ENCODE measurements around the gene JMJD1C.

JMJD1C gene

DNA sequence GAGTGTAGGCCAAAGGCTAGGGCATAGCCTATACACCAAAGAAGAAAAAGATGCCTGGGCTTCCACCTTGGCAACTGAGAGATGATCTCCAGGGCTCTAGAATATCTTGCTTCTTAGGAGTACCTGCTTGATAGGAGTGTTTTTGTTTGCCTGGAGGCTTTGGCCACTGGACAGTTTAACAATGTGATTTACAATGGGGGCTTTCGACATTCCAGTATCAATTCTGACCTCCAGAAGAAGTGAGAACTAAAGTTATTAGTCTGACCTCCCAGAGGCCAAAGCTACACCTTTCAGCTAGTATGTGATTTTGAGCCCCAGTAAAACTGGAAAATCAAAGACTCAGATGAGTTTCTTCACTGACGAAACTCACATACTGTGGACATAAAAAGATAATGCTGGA, 96.1 kb downstream of the JMJD1C start:
- H3K23ac ChIP-seq (ENCODE audit: low read length in 2 of 2): no peak overlapping the region
- H3K14ac ChIP-seq (ENCODE audit: low read length in 2 of 2): no peak overlapping the region
- no peak overlapping the region for H4K91ac ChIP-seq (ENCODE audit: low read length)
- no peak overlapping the region for H3K4me3 ChIP-seq (ENCODE audit: insufficient read depth in 1 of 2, low read depth in 1 of 2, low read length in 2 of 2)
- H3K27ac ChIP-seq (ENCODE audit: low read length, poor library complexity, severe bottlenecking): no peak overlapping the region
- H3K9ac ChIP-seq (ENCODE audit: low read length): no peak overlapping the region
- H2BK12ac ChIP-seq (ENCODE audit: low read length in 2 of 2): no peak overlapping the region
- DNase-seq: no peak
- H3K4me1 ChIP-seq (ENCODE audit: control insufficient read depth, insufficient read depth, low read depth, low read length): peaks cover 1% of the 10 kb centered on the region
- no peak overlapping the region for H2AFZ ChIP-seq (ENCODE audit: low read depth, low read length)
- 88% methylated on average over 2 of the region's 2 CpGs for WGBS
- H2AK5ac ChIP-seq (ENCODE audit: low read length, severe bottlenecking): no peak overlapping the region
- no peak overlapping the region for H2BK15ac ChIP-seq (ENCODE audit: low read depth, poor library complexity, severe bottlenecking)
- H3K27me3 ChIP-seq (ENCODE audit: control insufficient read depth in 1 of 2, insufficient read depth in 1 of 2, low read length in 2 of 2): no peaks in the 10 kb centered on the region
- H3K79me1 ChIP-seq (replicated peaks; ENCODE audit: low read length, poor library complexity, severe bottlenecking): peaks cover 17% of the 10 kb centered on the region
- H3K36me3 ChIP-seq (ENCODE audit: control insufficient read depth in 1 of 2, insufficient read depth in 2 of 2, low read depth in 1 of 2, low read length in 2 of 2): no peaks in the 10 kb centered on the region
- H3K18ac ChIP-seq (ENCODE audit: low read depth in 1 of 2, low read length in 2 of 2): no peak overlapping the region
- H2BK120ac ChIP-seq (ENCODE audit: low read depth, low read length): no peak overlapping the region
- H3K4me2 ChIP-seq (ENCODE audit: low read length, poor library complexity, severe bottlenecking): no peak overlapping the region
- H3K9me3 ChIP-seq (ENCODE audit: control insufficient read depth, low read length): no peaks in the 10 kb centered on the region
- H3K4ac ChIP-seq (ENCODE audit: low read depth in 1 of 2, low read length in 2 of 2): no peak overlapping the region
- no peak overlapping the region for H4K8ac ChIP-seq (ENCODE audit: low read length)
- no peak overlapping the region for H2BK5ac ChIP-seq (ENCODE audit: low read depth, low read length, poor library complexity, severe bottlenecking)

- Histone ChIP-seq H2BK5ac (ENCODE audit: low read depth, low read length, poor library complexity, severe bottlenecking) (no peak overlapping the region), H3K27ac (ENCODE audit: low read length, poor library complexity, severe bottlenecking) (no peak overlapping the region), H2AFZ (ENCODE audit: low read depth, low read length) (no peak overlapping the region), H2BK15ac (ENCODE audit: low read depth, poor library complexity, severe bottlenecking) (no peak overlapping the region), H3K4me3 (ENCODE audit: insufficient read depth in 1 of 2, low read depth in 1 of 2, low read length in 2 of 2) (no peak overlapping the region), H3K79me1 (replicated peaks; ENCODE audit: low read length, poor library complexity, severe bottlenecking) (peaks cover 26% of the 10 kb centered on the region), H3K4me1 (ENCODE audit: control insufficient read depth, insufficient read depth, low read depth, low read length) (peaks cover 1% of the 10 kb centered on the region), H3K14ac (ENCODE audit: low read length in 2 of 2) (no peak overlapping the region), H3K4me2 (ENCODE audit: low read length, poor library complexity, severe bottlenecking) (no peak overlapping the region), H3K4ac (ENCODE audit: low read depth in 1 of 2, low read length in 2 of 2) (no peak overlapping the region), H3K36me3 (ENCODE audit: control insufficient read depth in 1 of 2, insufficient read depth in 2 of 2, low read depth in 1 of 2, low read length in 2 of 2) (no peaks in the 10 kb centered on the region), H4K8ac (ENCODE audit: low read length) (no peak overlapping the region), H2BK12ac (ENCODE audit: low read length in 2 of 2) (no peak overlapping the region), H3K27me3 (ENCODE audit: control insufficient read depth in 1 of 2, insufficient read depth in 1 of 2, low read length in 2 of 2) (no peaks in the 10 kb centered on the region), H3K9ac (ENCODE audit: low read length) (no peak overlapping the region), H2BK120ac (ENCODE audit: low read depth, low read length) (no peak overlapping the region), H3K18ac (ENCODE audit: low read depth in 1 of 2, low read length in 2 of 2) (no peak overlapping the region), H3K9me3 (ENCODE audit: control insufficient read depth, low read length) (no peaks in the 10 kb centered on the region), H4K91ac (ENCODE audit: low read length) (no peak overlapping the region), H2AK5ac (ENCODE audit: low read length, severe bottlenecking) (no peak overlapping the region), H3K23ac (ENCODE audit: low read length in 2 of 2) (no peak overlapping the region)
- WGBS: 98% methylated on average over 4 of the region's 4 CpGs
- DNase-seq: no peak
These were observed 97.4 kb downstream of the JMJD1C start for GRCh38 chr10:63368365-63368764.

DNA sequence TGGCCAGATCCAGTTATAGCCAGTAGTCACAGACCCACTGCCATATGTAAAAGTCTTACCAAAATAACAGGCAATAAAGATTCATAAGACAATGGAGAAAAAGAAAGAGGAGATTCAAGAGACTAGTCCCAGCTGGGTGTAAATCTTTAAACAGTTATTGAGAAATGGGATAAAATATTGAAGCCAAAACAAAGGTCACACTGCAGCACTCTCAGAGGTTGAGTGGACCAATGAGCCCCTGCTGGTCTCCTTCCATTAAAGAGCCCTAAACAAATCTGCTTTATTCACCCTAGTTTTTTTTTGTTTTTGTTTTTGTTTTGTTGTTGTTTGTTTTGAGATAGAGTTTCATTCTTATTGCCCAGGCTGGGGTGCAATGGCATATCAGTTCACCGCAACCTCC, 98.8 kb downstream of the JMJD1C start:
- Histone ChIP-seq H3K4me1 (ENCODE audit: control insufficient read depth, insufficient read depth, low read depth, low read length) (peaks cover 1% of the 10 kb centered on the region), H3K4me2 (ENCODE audit: low read length, poor library complexity, severe bottlenecking) (no peak overlapping the region), H3K18ac (ENCODE audit: low read depth in 1 of 2, low read length in 2 of 2) (no peak overlapping the region), H3K9me3 (ENCODE audit: control insufficient read depth, low read length) (no peaks in the 10 kb centered on the region), H2BK12ac (ENCODE audit: low read length in 2 of 2) (no peak overlapping the region), H3K23ac (ENCODE audit: low read length in 2 of 2) (no peak overlapping the region), H3K9ac (ENCODE audit: low read length) (no peak overlapping the region), H4K8ac (ENCODE audit: low read length) (no peak overlapping the region), H3K4me3 (ENCODE audit: insufficient read depth in 1 of 2, low read depth in 1 of 2, low read length in 2 of 2) (no peak overlapping the region), H2AK5ac (ENCODE audit: low read length, severe bottlenecking) (no peak overlapping the region), H3K36me3 (ENCODE audit: control insufficient read depth in 1 of 2, insufficient read depth in 2 of 2, low read depth in 1 of 2, low read length in 2 of 2) (no peaks in the 10 kb centered on the region), H2AFZ (ENCODE audit: low read depth, low read length) (no peak overlapping the region), H2BK5ac (ENCODE audit: low read depth, low read length, poor library complexity, severe bottlenecking) (no peak overlapping the region), H3K27me3 (ENCODE audit: control insufficient read depth in 1 of 2, insufficient read depth in 1 of 2, low read length in 2 of 2) (no peaks in the 10 kb centered on the region), H3K79me1 (replicated peaks; ENCODE audit: low read length, poor library complexity, severe bottlenecking) (peaks cover 25% of the 10 kb centered on the region), H2BK120ac (ENCODE audit: low read depth, low read length) (no peak overlapping the region), H3K27ac (ENCODE audit: low read length, poor library complexity, severe bottlenecking) (no peak overlapping the region), H2BK15ac (ENCODE audit: low read depth, poor library complexity, severe bottlenecking) (no peak overlapping the region), H3K14ac (ENCODE audit: low read length in 2 of 2) (no peak overlapping the region), H4K91ac (ENCODE audit: low read length) (no peak overlapping the region), H3K4ac (ENCODE audit: low read depth in 1 of 2, low read length in 2 of 2) (no peak overlapping the region)
- 100% methylated on average over 1 of the region's 1 CpG for WGBS
- no peak for DNase-seq

DNA sequence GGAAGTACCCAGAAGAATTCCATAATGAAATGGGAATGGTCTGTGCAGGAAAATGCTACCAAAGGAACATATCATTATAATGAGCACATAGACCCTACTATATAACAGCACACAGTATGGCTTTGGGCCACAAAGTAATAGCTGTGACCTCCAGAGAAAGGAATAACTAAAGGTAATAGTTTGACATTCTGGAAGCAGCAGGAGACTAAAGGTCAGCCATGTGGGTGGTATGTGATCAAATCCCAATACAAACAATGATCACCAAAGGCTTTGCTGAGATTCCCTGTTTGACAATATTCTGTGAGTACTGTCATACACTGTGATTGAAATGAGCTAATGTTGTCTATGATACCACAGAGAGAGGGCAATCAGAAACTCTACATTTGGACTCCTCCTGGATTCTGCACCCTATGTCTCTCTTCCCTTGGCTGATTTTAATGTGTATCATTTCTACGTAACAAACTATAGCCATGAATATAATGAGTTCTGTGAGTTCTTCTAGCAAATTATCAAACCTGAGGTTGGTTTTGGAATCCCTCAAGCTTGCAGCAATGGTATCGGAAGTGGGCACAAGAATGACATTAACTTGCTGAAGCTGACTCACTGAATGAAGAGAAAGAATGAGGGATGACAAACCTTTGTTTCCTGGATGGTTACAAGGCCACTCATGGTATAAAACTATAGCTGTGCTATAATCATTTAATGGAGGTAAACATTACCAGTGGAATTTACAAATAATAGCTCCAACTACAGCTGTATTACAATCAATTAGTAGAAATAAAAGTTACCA, 99.6 kb downstream of the JMJD1C start:
- H2BK120ac ChIP-seq (ENCODE audit: low read depth, low read length): no peak overlapping the region
- H2BK15ac ChIP-seq (ENCODE audit: low read depth, poor library complexity, severe bottlenecking): no peak overlapping the region
- H3K27ac ChIP-seq (ENCODE audit: low read length, poor library complexity, severe bottlenecking): peak overlapping the region; percentile 19
- H3K36me3 ChIP-seq (ENCODE audit: control insufficient read depth in 1 of 2, insufficient read depth in 2 of 2, low read depth in 1 of 2, low read length in 2 of 2): no peaks in the 10 kb centered on the region
- no peak overlapping the region for H3K4me2 ChIP-seq (ENCODE audit: low read length, poor library complexity, severe bottlenecking)
- peaks cover 1% of the 10 kb centered on the region for H3K4me1 ChIP-seq (ENCODE audit: control insufficient read depth, insufficient read depth, low read depth, low read length)
- 100% methylated on average over 1 of the region's 2 CpGs for WGBS
- no peak overlapping the region for H2BK5ac ChIP-seq (ENCODE audit: low read depth, low read length, poor library complexity, severe bottlenecking)
- no peak overlapping the region for H2AFZ ChIP-seq (ENCODE audit: low read depth, low read length)
- H3K18ac ChIP-seq (ENCODE audit: low read depth in 1 of 2, low read length in 2 of 2): no peak overlapping the region
- H3K14ac ChIP-seq (ENCODE audit: low read length in 2 of 2): no peak overlapping the region
- no peaks in the 10 kb centered on the region for H3K27me3 ChIP-seq (ENCODE audit: control insufficient read depth in 1 of 2, insufficient read depth in 1 of 2, low read length in 2 of 2)
- no peak overlapping the region for H3K4me3 ChIP-seq (ENCODE audit: insufficient read depth in 1 of 2, low read depth in 1 of 2, low read length in 2 of 2)
- H3K9me3 ChIP-seq (ENCODE audit: control insufficient read depth, low read length): no peaks in the 10 kb centered on the region
- no peak overlapping the region for H3K9ac ChIP-seq (ENCODE audit: low read length)
- no peak overlapping the region for H4K8ac ChIP-seq (ENCODE audit: low read length)
- H3K79me1 ChIP-seq (replicated peaks; ENCODE audit: low read length, poor library complexity, severe bottlenecking): peaks cover 26% of the 10 kb centered on the region
- H3K4ac ChIP-seq (ENCODE audit: low read depth in 1 of 2, low read length in 2 of 2): no peak overlapping the region
- H2BK12ac ChIP-seq (ENCODE audit: low read length in 2 of 2): no peak overlapping the region
- H2AK5ac ChIP-seq (ENCODE audit: low read length, severe bottlenecking): no peak overlapping the region
- DNase-seq: no peak
- H4K91ac ChIP-seq (ENCODE audit: low read length): no peak overlapping the region
- H3K23ac ChIP-seq (ENCODE audit: low read length in 2 of 2): no peak overlapping the region
